GM12892 (cell line): ENCODE results near the gene OBSCN.

Source experiments
- DNase-seq: peaks from one replicate; pipeline ENCODE4 v3.0.0; 2011; ENCODE audit not compliant: insufficient read length
- FAIRE-seq: peaks from 2 replicates; lab custom pipeline; 2011; peaks lifted over from hg19 to GRCh38; lab: Jason Lieb, UNC
- POLR2A ChIP-seq: IDR thresholded peaks from 2 replicates; pipeline ENCODE4 v1.6.1; 2011; ENCODE audit warnings: low read depth, low read length, control low read depth
- POLR2AphosphoS5 ChIP-seq: IDR thresholded peaks from 2 replicates; pipeline ENCODE4 v1.6.1; 2011; ENCODE audit warnings: low read depth, low read length, control low read depth
- TAF1 ChIP-seq: IDR thresholded peaks from 2 replicates; pipeline ENCODE4 v1.6.1; 2011; ENCODE audit warnings: low read depth, mild to moderate bottlenecking, control low read depth, low read length, borderline replicate concordance

The OBSCN gene

GRCh38 chr1:228279722-228280105 lies 71.9 kb downstream of the OBSCN start:
- no peak for TF ChIP-seq TAF1
- no peak for TF ChIP-seq POLR2AphosphoS5
- TF ChIP-seq POLR2A, result no peak
- no peak for DNase-seq
- no peak for FAIRE-seq

- FAIRE-seq (no peak), DNase-seq (no peak)
- no peak for TF ChIP-seq TAF1
- no peak for TF ChIP-seq POLR2AphosphoS5
- TF ChIP-seq POLR2A, result no peak
Observed at GRCh38 chr1:228280106-228280901, 72.5 kb downstream of the OBSCN start.

GRCh38 chr1:228280961-228281591 lies 73.2 kb downstream of the OBSCN start:
- no peak for DNase-seq
- FAIRE-seq, result no peak
- TF ChIP-seq POLR2AphosphoS5, result no peak
- no peak for TF ChIP-seq POLR2A
- no peak for TF ChIP-seq TAF1

GRCh38 chr1:228281631-228282328 lies 73.9 kb downstream of the OBSCN start:
- DNase-seq, result no peak
- no peak for TF ChIP-seq TAF1
- TF ChIP-seq POLR2A, result no peak
- no peak for TF ChIP-seq POLR2AphosphoS5
- FAIRE-seq, result no peak

- no peak for FAIRE-seq
- no peak for DNase-seq
- TF ChIP-seq TAF1, result no peak
- no peak for TF ChIP-seq POLR2A
- no peak for TF ChIP-seq POLR2AphosphoS5
Observed at GRCh38 chr1:228282329-228283042, 74.6 kb downstream of the OBSCN start.

GRCh38 chr1:228283043-228283371 lies 75.2 kb downstream of the OBSCN start:
- no peak for FAIRE-seq
- DNase-seq, result no peak
- no peak for TF ChIP-seq TAF1
- TF ChIP-seq POLR2AphosphoS5, result no peak
- TF ChIP-seq POLR2A, result no peak

GRCh38 chr1:228283476-228284147 lies 75.8 kb downstream of the OBSCN start:
- no peak for FAIRE-seq
- TF ChIP-seq POLR2AphosphoS5, result no peak
- TF ChIP-seq TAF1, result no peak
- TF ChIP-seq POLR2A, result no peak
- no peak for DNase-seq

GRCh38 chr1:228284148-228284495 lies 76.3 kb downstream of the OBSCN start:
- FAIRE-seq (no peak), DNase-seq (no peak)
- TF ChIP-seq POLR2A (no peak), POLR2AphosphoS5 (no peak)

GRCh38 chr1:228284521-228284920 lies 76.7 kb downstream of the OBSCN start:
- no peak for DNase-seq
- TF ChIP-seq POLR2A, result no peak
- no peak for TF ChIP-seq POLR2AphosphoS5
- no peak for FAIRE-seq

- TF ChIP-seq POLR2A (no peak), TAF1 (no peak), POLR2AphosphoS5 (no peak)
- FAIRE-seq (no peak), DNase-seq (no peak)
Observed at GRCh38 chr1:228285661-228286504, 78.0 kb downstream of the OBSCN start.
